H1 (cell line): ENCODE results near the gene NEURL1. TPM values are rescaled to one million over a fixed set of nuclear protein-coding genes. Genes with fewer than 3 reads are reported as not detected.
A peak's percentile ranks its signal among the peaks of the same experiment; 100 is the strongest.

Experiments
- CTCF ChIA-PET: fragments of 300-600 bp; sonication (Branson Sonifier 250); formaldehyde crosslinking; loops from one replicate; lab custom pipeline; 2021; ENCODE audit not compliant: partially characterized antibody; lab: Charles Lee
- POLR2A ChIA-PET: fragments of 300-600 bp; sonication (Branson Sonifier 250); formaldehyde crosslinking; loops from one replicate; lab custom pipeline; 2021; ENCODE audit warnings: inconsistent platforms; ENCODE audit not compliant: partially characterized antibody; lab: Charles Lee
- DNase-seq, 2 experiments: peaks; one replicate each; pipeline versions ENCODE4 v3.0.0 to v3.0.0-alpha.2; 2010 to 2022; ENCODE audit warnings: low spot score in 2 of 2, low read depth in 1 of 2, mixed read lengths in 1 of 2
- FAIRE-seq: peaks from 2 replicates; lab custom pipeline; 2011; peaks lifted over from hg19 to GRCh38; lab: Jason Lieb, UNC
- H2AFZ ChIP-seq: 2 replicates; pipeline ENCODE4 v1.8.1; 2012; ENCODE audit warnings: low read length, inconsistent platforms
- H2AK5ac ChIP-seq: 2 replicates; pipeline ENCODE4 v1.6.1; 2013; ENCODE audit warnings: low read depth, low read length
- H2BK120ac ChIP-seq: replicated peaks from 2 replicates; pipeline ENCODE3; 2013; ENCODE audit warnings: low read depth, low read length, inconsistent platforms
- H2BK12ac ChIP-seq: 2 replicates; pipeline ENCODE4 v1.6.1; 2013; ENCODE audit warnings: low read depth, low read length
- H2BK15ac ChIP-seq: 2 replicates; pipeline ENCODE4 v1.6.1; 2013; ENCODE audit warnings: low read length
- H2BK20ac ChIP-seq: 2 replicates; pipeline ENCODE4 v1.6.1; 2013; ENCODE audit warnings: low read length
- H2BK5ac ChIP-seq: 2 replicates; pipeline ENCODE4 v1.6.1; 2013; ENCODE audit warnings: low read depth, low read length
- H3K14ac ChIP-seq: 2 replicates; pipeline ENCODE4 v1.6.1; 2013; ENCODE audit warnings: inconsistent platforms; ENCODE audit not compliant: insufficient read length
- H3K18ac ChIP-seq: 2 replicates; pipeline ENCODE4 v1.6.1; 2013; ENCODE audit warnings: low read length; ENCODE audit errors: extremely low read depth
- H3K23ac ChIP-seq: 2 replicates; pipeline ENCODE4 v1.6.1; 2013; ENCODE audit warnings: inconsistent platforms; ENCODE audit not compliant: insufficient read length
- H3K23me2 ChIP-seq: 2 replicates; pipeline ENCODE4 v1.6.1; 2013; ENCODE audit warnings: low read depth, low read length
- H3K27ac ChIP-seq: 2 replicates; pipeline ENCODE4 v1.6.1; 2011; ENCODE audit warnings: low read depth, low read length, inconsistent platforms
- H3K27me3 ChIP-seq, 4 experiments: replicated peaks in 1 of 4; 1 replicate in 1 of 4; 2 replicates in 3 of 4; pipeline versions ENCODE4 v1.6.1 to v1.8.1; 2011 to 2013; ENCODE audit warnings: low read length in 3 of 4, mild to moderate bottlenecking in 3 of 4, inconsistent platforms in 2 of 4, mixed read lengths in 2 of 4, moderate library complexity in 1 of 4; ENCODE audit not compliant: control insufficient read depth in 3 of 4, insufficient read depth in 3 of 4; ENCODE audit errors: extremely low read depth in 1 of 4
- H3K36me3 ChIP-seq, 4 experiments: 2 replicates each; pipeline versions ENCODE4 v1.6.1 to v1.8.1; 2011 to 2013; ENCODE audit warnings: mild to moderate bottlenecking in 4 of 4, low read length in 3 of 4, moderate library complexity in 2 of 4, control low read depth in 1 of 4, inconsistent platforms in 1 of 4; ENCODE audit not compliant: insufficient read depth in 4 of 4, control insufficient read depth in 2 of 4
- H3K4ac ChIP-seq: replicated peaks from 2 replicates; pipeline ENCODE3; 2013; ENCODE audit warnings: low read length, low read depth, mixed read lengths, inconsistent platforms; ENCODE audit not compliant: insufficient read length
- H3K4me1 ChIP-seq, 4 experiments: replicated peaks in 1 of 4; 1 replicate in 1 of 4; 2 replicates in 3 of 4; pipeline versions ENCODE4 v1.6.1 to v1.8.1; 2011 to 2013; ENCODE audit warnings: low read length in 3 of 4, inconsistent platforms in 2 of 4, mixed read lengths in 1 of 4; ENCODE audit not compliant: insufficient read depth in 4 of 4, control insufficient read depth in 3 of 4
- H3K4me2 ChIP-seq, 2 experiments: 2 replicates each; pipeline versions ENCODE4 v1.6.1 to v1.8.1; 2011 to 2013; ENCODE audit warnings: low read depth in 2 of 2, low read length in 2 of 2, control low read depth in 1 of 2, inconsistent platforms in 1 of 2, mild to moderate bottlenecking in 1 of 2; ENCODE audit not compliant: insufficient read depth in 1 of 2
- H3K4me3 ChIP-seq, 4 experiments: fragments of 200-600, 300-600 bp in 1 of 4; sonication (generic), shearing (Covaris generic), sonication (Bioruptor Twin) in 1 of 4; 2 replicates each; pipeline versions ENCODE4 v1.5.1 to v1.8.1; 2011 to 2016; ENCODE audit warnings: low read length in 4 of 4, low read depth in 3 of 4, control low read depth in 2 of 4, inconsistent platforms in 2 of 4, mild to moderate bottlenecking in 2 of 4, mixed read lengths in 1 of 4, moderate library complexity in 1 of 4; ENCODE audit not compliant: insufficient read depth in 2 of 4; ENCODE audit errors: extremely low read depth in 1 of 4
- H3K56ac ChIP-seq: replicated peaks from 2 replicates; pipeline ENCODE3; 2013; ENCODE audit warnings: low read depth, mild to moderate bottlenecking, mixed read lengths, low read length, inconsistent platforms; ENCODE audit not compliant: insufficient read length
- H3K79me1 ChIP-seq: 2 replicates; pipeline ENCODE4 v1.6.1; 2013; ENCODE audit warnings: low read depth, low read length, control low read depth
- H3K79me2 ChIP-seq, 2 experiments: 2 replicates each; pipeline versions ENCODE4 v1.6.1 to v1.8.1; 2012 to 2013; ENCODE audit warnings: low read length in 2 of 2, mild to moderate bottlenecking in 2 of 2, inconsistent platforms in 1 of 2; ENCODE audit not compliant: insufficient read depth in 2 of 2, control insufficient read depth in 1 of 2
- H3K9ac ChIP-seq, 4 experiments: replicated peaks in 1 of 4; 1 replicate in 1 of 4; 2 replicates in 3 of 4; pipeline versions ENCODE4 v1.6.1 to v1.8.1; 2011 to 2013; ENCODE audit warnings: low read depth in 3 of 4, low read length in 3 of 4, control low read depth in 2 of 4, mild to moderate bottlenecking in 2 of 4, moderate library complexity in 2 of 4, inconsistent platforms in 1 of 4; ENCODE audit errors: extremely low read depth in 1 of 4
- H3K9me3 ChIP-seq, 2 experiments: 2 replicates each; pipeline versions ENCODE4 v1.6.1 to v1.8.1; 2012 to 2013; ENCODE audit warnings: mild to moderate bottlenecking in 2 of 2, moderate library complexity in 2 of 2, control low read depth in 1 of 2, inconsistent platforms in 1 of 2, low read depth in 1 of 2, low read length in 1 of 2, mixed read lengths in 1 of 2; ENCODE audit not compliant: insufficient read depth in 2 of 2
- H4K20me1 ChIP-seq, 2 experiments: replicated peaks in 1 of 2; 2 replicates each; pipeline versions ENCODE3 to v1.8.1; 2011 to 2013; ENCODE audit warnings: inconsistent platforms in 2 of 2, low read length in 2 of 2, mild to moderate bottlenecking in 1 of 2; ENCODE audit not compliant: insufficient read depth in 2 of 2, control insufficient read depth in 1 of 2
- H4K5ac ChIP-seq: 2 replicates; pipeline ENCODE4 v1.6.1; 2013; ENCODE audit warnings: low read length, low read depth, mixed read lengths, inconsistent platforms; ENCODE audit not compliant: insufficient read length
- H4K8ac ChIP-seq: 2 replicates; pipeline ENCODE4 v1.8.0; 2013; ENCODE audit warnings: mild to moderate bottlenecking, moderate library complexity, low read length, inconsistent platforms; ENCODE audit not compliant: insufficient read depth; ENCODE audit errors: extremely low read depth
- H4K91ac ChIP-seq: replicated peaks from 2 replicates; pipeline ENCODE3; 2013; ENCODE audit warnings: low read length, mixed read lengths, inconsistent platforms; ENCODE audit not compliant: insufficient read length
- ASH2L ChIP-seq: fragments of 200-600, 300-600 bp; sonication (generic); IDR thresholded peaks from one replicate; pipeline ENCODE4 v1.7.1; 2017; ENCODE audit warnings: low read length
- CHD1 ChIP-seq: IDR thresholded peaks from 2 replicates; pipeline ENCODE4 v1.6.1; 2012; ENCODE audit warnings: low read depth, low read length, improper control_type of control experiment
- GABPA ChIP-seq: IDR thresholded peaks from 2 replicates; pipeline ENCODE4 v1.6.1; 2011; ENCODE audit warnings: mild to moderate bottlenecking, low read length, moderate library complexity, borderline replicate concordance; ENCODE audit not compliant: insufficient read depth
- RBBP5 ChIP-seq: IDR thresholded peaks from 2 replicates; pipeline ENCODE4 v1.7.1; 2012; ENCODE audit warnings: low read depth, mild to moderate bottlenecking, inconsistent platforms, low read length, moderate library complexity, borderline replicate concordance
- RFX5 ChIP-seq: IDR thresholded peaks from 2 replicates; pipeline ENCODE4 v1.6.1; 2011; ENCODE audit warnings: low read depth, low read length, improper control_type of control experiment, borderline replicate concordance
- SIX5 ChIP-seq: IDR thresholded peaks from 2 replicates; pipeline ENCODE4 v1.6.1; 2011; ENCODE audit warnings: mild to moderate bottlenecking, low read depth, low read length
- USF2 ChIP-seq: IDR thresholded peaks from 2 replicates; pipeline ENCODE4 v1.6.1; 2011; ENCODE audit warnings: low read length, improper control_type of control experiment
- WGBS, 2 experiments: shearing (Covaris generic) in 1 of 2; methylation state at CpG; one replicate each; pipeline versions ENCODE4 v1.1.6 to v1.1.7; 2013 to 2015; ENCODE audit warnings: low lambda C conversion rate in 2 of 2, mixed read lengths in 2 of 2, inconsistent platforms in 1 of 2, low coverage in 1 of 2, missing lambda C conversion rate in 1 of 2; ENCODE audit not compliant: insufficient replicate concordance in 2 of 2, insufficient coverage in 1 of 2, insufficient read length in 1 of 2; ENCODE audit errors: extremely low coverage in 1 of 2, missing lambda C conversion rate in 1 of 2; 5-methylcytosine and 5-hydroxymethylcytosine counted together
- polyA plus RNA-seq, 7 experiments: library from polyadenylated mRNA; depleted of rRNA in 3 of 7; stranded (reverse) in 5 of 7; unstranded in 2 of 7; fragments of >200 nt in 5 of 7; fragments of 200-250 nt in 2 of 7; gene quantifications; 1 replicate in 5 of 7; 2 replicates in 1 of 7; 4 replicates in 1 of 7; pipeline versions ENCODE4 v1.2.1 to v1.2.3, GENCODE V29; 2011 to 2013; ENCODE audit warnings: missing spikeins in 2 of 7, mixed read lengths in 2 of 7
- total RNA-seq: library from RNA; stranded (reverse); fragmentation: NEBNext Ultra II Directional; extraction: Animal tissue kit (Norgen Biotek cat#: 25700); gene quantifications from 2 replicates; pipeline ENCODE4 v1.2.1, GENCODE V29; 2021

NEURL1 gene
- total and polyA plus RNA-seq, 2 of the 8 experiments (the other 6 are each of a cell fraction or from before 2014, with no cell fraction given): 0.54 to 0.58 TPM

GRCh38 chr10:103551619-103552602 lies 58.4 kb downstream of the NEURL1 start:
- no peaks in the 10 kb centered on the region for H4K20me1 ChIP-seq
- no peak overlapping the region for H3K4me2 ChIP-seq
- H2BK20ac ChIP-seq: no peak overlapping the region; the same call in 1 of the 2 replicates
- H3K14ac ChIP-seq: no peak overlapping the region
- H2BK5ac ChIP-seq: no peak overlapping the region
- H4K5ac ChIP-seq: no peak overlapping the region
- H3K79me2 ChIP-seq: no peaks in the 10 kb centered on the region
- ChIA-PET POLR2A (no interaction called here), CTCF (interaction anchor here (0.9 to 6.4 kb wide), 7 partner anchors 9 to 71 kb away, joined by 3 to 64 read pairs (median 4); no protein-coding TSS in a partner anchor)
- peaks cover 0 to 6% (median 0%) of the 10 kb centered on the region in 4 experiments; a peak in 3 of 7 replicates for H3K4me1 ChIP-seq
- 0 out of 2 replicates have a peak overlapping the region, but pooled peaks have one; percentile 25 for H2BK15ac ChIP-seq
- peaks cover 3% of the 10 kb centered on the region; the same call in 1 of the 2 replicates for H3K23me2 ChIP-seq
- H2BK120ac ChIP-seq: no peak overlapping the region
- no peak for DNase-seq
- no peak overlapping the region for H4K91ac ChIP-seq
- peak overlapping the region; percentile 14; the same call in 1 of the 2 replicates for H3K18ac ChIP-seq
- no peak overlapping the region for H4K8ac ChIP-seq
- peaks cover 0 to 13% (median 10%) of the 10 kb centered on the region in 4 experiments; a peak in 5 of 7 replicates for H3K27me3 ChIP-seq
- no peaks in the 10 kb centered on the region for H3K9me3 ChIP-seq
- H2AFZ ChIP-seq: peak overlapping the region; percentile 74; the same call in 1 of the 2 replicates
- H3K56ac ChIP-seq: no peak overlapping the region
- no peak for FAIRE-seq
- no peak overlapping the region for H2BK12ac ChIP-seq
- H3K9ac ChIP-seq: no peak overlapping the region
- no peaks in the 10 kb centered on the region for H3K79me1 ChIP-seq
- H3K27ac ChIP-seq: no peak overlapping the region
- H3K23ac ChIP-seq: no peak overlapping the region
- H2AK5ac ChIP-seq: no peak overlapping the region
- WGBS, 2 experiments: 78% methylated on average over 10 of the region's 10 CpGs; no CpG with 5 or more reads in 1 of the 2 experiments
- no peaks in the 10 kb centered on the region for H3K36me3 ChIP-seq
- no peak overlapping the region for H3K4ac ChIP-seq
- H3K4me3 ChIP-seq: no peak overlapping the region
- no peak for TF ChIP-seq RBBP5
- TF ChIP-seq ASH2L: no peak
- TF ChIP-seq GABPA: no peak
- no peak for TF ChIP-seq CHD1
- TF ChIP-seq USF2: no peak
- TF ChIP-seq RFX5: no peak
- TF ChIP-seq SIX5: no peak
